Fibroblast of skin of scalp (primary cell): ENCODE results near the gene MGST3.
"Not testable (repeated sequence)": the region's sequence is repeated elsewhere in the genome, so short reads cannot be mapped to it uniquely, and the experiment has no call there.

Experiments
- DNase-seq: peaks from one replicate; pipeline ENCODE4 v3.0.0-alpha.2; 2013

Gene MGST3

DNA sequence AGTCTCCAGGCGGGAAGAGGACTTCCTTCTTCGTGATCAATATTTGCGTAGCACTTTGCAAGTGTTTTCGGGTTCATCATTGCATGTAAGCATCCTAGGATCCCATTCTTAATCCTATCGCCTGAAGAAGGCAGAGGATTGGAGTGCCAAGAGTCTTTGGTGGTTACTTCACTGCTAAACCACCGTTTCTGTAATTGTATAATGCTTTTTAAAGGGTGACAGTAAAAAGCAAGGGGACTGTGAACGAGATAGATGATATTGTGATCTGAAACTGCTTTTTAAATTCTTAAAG lies 67.7 kb downstream of the MGST3 start:
- DNase-seq: no peak

DNA sequence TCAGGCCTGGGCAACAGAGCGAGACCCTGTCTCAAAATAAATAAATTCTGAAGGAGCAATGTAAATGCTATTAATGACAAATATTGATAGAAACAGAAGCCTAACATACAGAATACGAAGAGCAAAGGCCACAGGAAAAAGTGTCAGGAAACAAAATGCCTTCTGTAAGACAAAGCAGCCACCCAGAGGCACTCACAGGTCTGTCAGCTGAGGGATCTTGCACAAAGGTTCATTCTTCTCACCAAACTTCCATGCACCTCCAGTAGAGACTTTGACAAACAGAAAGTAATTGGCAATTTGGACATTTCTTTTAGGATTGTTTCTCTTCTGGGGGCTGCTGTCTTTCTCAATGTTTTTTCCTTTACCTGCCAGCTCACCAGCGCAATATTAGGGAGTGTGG lies 68.5 kb downstream of the MGST3 start:
- DNase-seq: no peak

DNA sequence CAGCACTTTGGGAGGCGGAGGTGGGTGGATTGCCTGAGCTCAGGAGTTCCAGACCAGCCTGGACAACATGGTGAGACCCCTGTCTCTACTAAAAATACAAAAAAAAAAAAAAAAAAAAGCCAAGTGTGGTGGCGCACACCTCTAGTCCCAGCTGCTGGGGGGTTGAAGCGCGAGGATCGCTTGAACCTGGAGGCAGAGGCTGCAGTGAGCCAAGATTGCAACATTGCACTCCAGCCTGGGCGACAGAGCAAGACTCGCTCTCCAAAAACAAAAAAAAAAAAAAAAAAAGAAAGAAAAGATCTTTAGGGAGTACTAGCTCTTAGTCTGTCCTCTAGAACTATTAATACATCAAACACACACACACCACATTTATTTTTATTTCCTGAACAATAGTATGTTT lies 70.9 kb downstream of the MGST3 start:
- DNase-seq: not testable (repeated sequence)

DNA sequence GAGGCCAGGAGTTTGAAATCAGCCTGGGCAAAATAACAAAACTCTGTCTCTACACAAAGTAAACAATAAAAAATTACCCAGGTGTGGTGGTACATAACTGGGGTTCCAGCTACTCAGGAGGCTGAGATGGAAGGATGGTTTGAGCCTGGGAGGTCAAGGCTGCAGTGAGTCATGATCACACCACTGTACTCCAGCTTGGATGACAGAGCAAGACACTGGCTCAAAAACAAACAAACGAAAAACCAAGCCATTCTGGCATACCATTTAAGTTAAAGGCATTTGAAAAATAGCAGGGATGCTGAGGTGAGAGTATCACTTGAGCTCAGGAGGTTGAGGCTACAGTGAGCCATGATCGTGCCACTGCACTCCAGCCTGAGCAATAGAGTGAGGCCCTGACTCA lies 72.6 kb downstream of the MGST3 start:
- no peak for DNase-seq
